Measurements from ENCODE around the gene CCDC180.

Gene CCDC180

DNA sequence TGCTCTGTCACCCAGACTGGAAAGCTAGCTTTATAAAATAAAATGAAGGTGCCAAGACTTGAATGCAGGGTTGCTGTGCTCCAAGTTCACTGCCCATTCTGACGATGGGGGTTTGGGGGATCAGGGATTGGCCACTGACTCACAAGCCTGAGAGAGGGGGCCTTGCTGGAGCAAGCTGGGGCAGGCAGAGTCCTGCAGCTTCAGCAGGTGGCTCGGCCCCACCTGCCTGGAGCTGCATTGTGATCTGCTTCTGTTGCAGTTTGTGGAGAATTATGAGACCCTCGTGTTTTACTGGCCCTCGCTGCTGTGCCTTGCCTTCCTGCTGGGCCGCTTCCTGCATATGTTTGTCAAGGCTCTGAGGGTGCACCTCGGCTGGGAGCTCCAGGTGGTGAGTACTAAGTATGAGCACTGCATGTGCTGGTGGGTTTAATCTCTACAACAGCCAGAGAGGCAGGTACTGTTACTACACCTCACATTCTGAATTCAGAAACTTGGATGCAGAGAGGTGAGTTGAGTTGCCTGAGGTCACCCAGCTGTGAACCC, 31.1 kb upstream of the CCDC180 start:
- DNase-seq (no peak), ATAC-seq (ENCODE audit: insufficient read depth, low read depth) (no peak)
- no peaks in the 10 kb centered on the region for H3K79me2 ChIP-seq (ENCODE audit: insufficient read depth, low read length)
- no peak overlapping the region for H3K9ac ChIP-seq (ENCODE audit: low read depth, low read length)
- H3K4me1 ChIP-seq (ENCODE audit: insufficient read depth, low read length): no peaks in the 10 kb centered on the region
- no peaks in the 10 kb centered on the region for H3K27me3 ChIP-seq (ENCODE audit: insufficient read depth, low read length, poor library complexity)
- TF ChIP-seq, protein P1, sequence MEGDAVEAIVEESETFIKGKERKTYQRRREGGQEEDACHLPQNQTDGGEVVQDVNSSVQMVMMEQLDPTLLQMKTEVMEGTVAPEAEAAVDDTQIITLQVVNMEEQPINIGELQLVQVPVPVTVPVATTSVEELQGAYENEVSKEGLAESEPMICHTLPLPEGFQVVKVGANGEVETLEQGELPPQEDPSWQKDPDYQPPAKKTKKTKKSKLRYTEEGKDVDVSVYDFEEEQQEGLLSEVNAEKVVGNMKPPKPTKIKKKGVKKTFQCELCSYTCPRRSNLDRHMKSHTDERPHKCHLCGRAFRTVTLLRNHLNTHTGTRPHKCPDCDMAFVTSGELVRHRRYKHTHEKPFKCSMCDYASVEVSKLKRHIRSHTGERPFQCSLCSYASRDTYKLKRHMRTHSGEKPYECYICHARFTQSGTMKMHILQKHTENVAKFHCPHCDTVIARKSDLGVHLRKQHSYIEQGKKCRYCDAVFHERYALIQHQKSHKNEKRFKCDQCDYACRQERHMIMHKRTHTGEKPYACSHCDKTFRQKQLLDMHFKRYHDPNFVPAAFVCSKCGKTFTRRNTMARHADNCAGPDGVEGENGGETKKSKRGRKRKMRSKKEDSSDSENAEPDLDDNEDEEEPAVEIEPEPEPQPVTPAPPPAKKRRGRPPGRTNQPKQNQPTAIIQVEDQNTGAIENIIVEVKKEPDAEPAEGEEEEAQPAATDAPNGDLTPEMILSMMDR (IDR thresholded peaks at IDR 0.05; ENCODE audit: borderline replicate concordance, extremely low read depth, low read length, poor library complexity, severe bottlenecking): no peak
- no peak for TF ChIP-seq EZH2 (IDR thresholded peaks at IDR 0.05; ENCODE audit: borderline replicate concordance, low read depth, low read length, severe bottlenecking)
- H3K36me3 ChIP-seq (ENCODE audit: insufficient read depth, low read length): peaks cover 26% of the 10 kb centered on the region
- no peaks in the 10 kb centered on the region for H3K9me3 ChIP-seq (ENCODE audit: insufficient read depth, low read length, severe bottlenecking)
- H3K4me2 ChIP-seq (ENCODE audit: insufficient read depth, low read length): no peak overlapping the region
- H4K20me1 ChIP-seq (ENCODE audit: insufficient read depth, low read length): no peaks in the 10 kb centered on the region
- no peak overlapping the region for H3K27ac ChIP-seq (ENCODE audit: low read length)
- no peak overlapping the region for H2AFZ ChIP-seq (ENCODE audit: low read depth, low read length)
- H3K4me3 ChIP-seq (ENCODE audit: low read depth in 1 of 2, low read length in 2 of 2): no peak overlapping the region

DNA sequence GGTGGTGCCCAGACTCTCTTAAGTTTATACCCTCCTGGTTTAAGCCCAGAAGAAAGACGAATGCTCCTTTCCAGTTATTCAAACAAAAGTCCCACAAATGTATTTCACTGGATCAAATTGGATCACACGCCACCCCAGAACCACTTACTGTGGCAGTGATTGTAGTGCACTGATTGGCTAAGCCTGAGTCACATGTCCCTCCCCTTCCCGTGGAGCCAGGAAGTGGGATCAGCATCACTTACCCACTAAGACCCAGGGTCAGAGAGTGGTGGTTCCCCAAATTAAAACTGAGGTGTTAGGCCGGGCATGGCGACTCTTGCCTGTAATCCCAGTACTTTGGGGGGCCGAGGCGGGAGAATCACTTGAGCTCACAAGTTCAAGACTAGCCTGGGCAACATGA, 29.5 kb upstream of the CCDC180 start:
- H3K4me1 ChIP-seq (ENCODE audit: insufficient read depth, low read length): no peaks in the 10 kb centered on the region
- H3K79me2 ChIP-seq (ENCODE audit: insufficient read depth, low read length): no peaks in the 10 kb centered on the region

DNA sequence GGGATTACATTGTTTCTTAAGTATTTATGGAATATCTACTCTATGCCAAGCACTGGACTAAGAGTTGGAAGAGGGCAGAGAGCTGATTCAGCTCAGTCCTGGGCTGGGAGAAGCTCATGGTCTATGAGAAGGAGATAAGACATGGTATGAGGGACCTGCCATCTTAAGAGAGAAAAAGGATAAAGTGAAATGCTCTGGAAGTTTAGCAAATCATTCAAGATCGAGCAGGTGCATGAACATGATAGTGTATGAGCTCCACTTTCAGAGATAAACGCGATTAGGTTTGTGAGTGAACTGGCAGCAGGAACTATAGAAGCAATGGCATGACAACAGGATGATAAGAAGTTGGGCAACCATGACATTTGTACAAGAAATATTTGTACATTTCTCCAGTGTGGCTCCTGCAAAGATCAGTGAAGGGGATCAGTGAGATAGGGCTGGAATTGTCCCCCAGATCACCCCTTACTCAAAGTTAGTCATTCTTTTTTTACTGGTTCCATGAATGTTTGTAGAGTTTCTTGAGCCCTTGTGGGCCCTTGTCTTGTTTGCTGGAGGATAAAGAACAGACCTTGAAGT, 26.6 kb upstream of the CCDC180 start:
- TF ChIP-seq EZH2 (IDR thresholded peaks at IDR 0.05; ENCODE audit: borderline replicate concordance, low read depth, low read length, severe bottlenecking): no peak
- TF ChIP-seq, protein P1 (IDR thresholded peaks at IDR 0.05; ENCODE audit: borderline replicate concordance, extremely low read depth, low read length, poor library complexity, severe bottlenecking): no peak
- no peaks in the 10 kb centered on the region for H3K4me1 ChIP-seq (ENCODE audit: insufficient read depth, low read length)
- no peak overlapping the region for H3K4me3 ChIP-seq (ENCODE audit: low read depth in 1 of 2, low read length in 2 of 2)
- H3K9ac ChIP-seq (ENCODE audit: low read depth, low read length): no peak overlapping the region
- H3K27me3 ChIP-seq (ENCODE audit: insufficient read depth, low read length, poor library complexity): no peaks in the 10 kb centered on the region
- no peak overlapping the region for H3K27ac ChIP-seq (ENCODE audit: low read length)
- H4K20me1 ChIP-seq (ENCODE audit: insufficient read depth, low read length): no peaks in the 10 kb centered on the region
- H2AFZ ChIP-seq (ENCODE audit: low read depth, low read length): no peak overlapping the region
- no peak for DNase-seq
- no peaks in the 10 kb centered on the region for H3K79me2 ChIP-seq (ENCODE audit: insufficient read depth, low read length)
- H3K36me3 ChIP-seq (ENCODE audit: insufficient read depth, low read length): peaks cover 39% of the 10 kb centered on the region
- no peak overlapping the region for H3K4me2 ChIP-seq (ENCODE audit: insufficient read depth, low read length)
- no peak for ATAC-seq (ENCODE audit: insufficient read depth, low read depth)
- H3K9me3 ChIP-seq (ENCODE audit: insufficient read depth, low read length, severe bottlenecking): no peaks in the 10 kb centered on the region

More for the DNA sequence above, 29.5 kb upstream of the CCDC180 start:
- Histone ChIP-seq H3K4me2 (ENCODE audit: insufficient read depth, low read length) (no peak overlapping the region), H3K9me3 (ENCODE audit: insufficient read depth, low read length, severe bottlenecking) (no peaks in the 10 kb centered on the region), H3K27ac (ENCODE audit: low read length) (no peak overlapping the region), H3K9ac (ENCODE audit: low read depth, low read length) (no peak overlapping the region), H4K20me1 (ENCODE audit: insufficient read depth, low read length) (no peaks in the 10 kb centered on the region), H3K4me3 (ENCODE audit: low read depth in 1 of 2, low read length in 2 of 2) (no peak overlapping the region), H2AFZ (ENCODE audit: low read depth, low read length) (no peak overlapping the region), H3K36me3 (ENCODE audit: insufficient read depth, low read length) (peaks cover 30% of the 10 kb centered on the region), H3K27me3 (ENCODE audit: insufficient read depth, low read length, poor library complexity) (no peaks in the 10 kb centered on the region)
- TF ChIP-seq, protein P1 (IDR thresholded peaks at IDR 0.05; ENCODE audit: borderline replicate concordance, extremely low read depth, low read length, poor library complexity, severe bottlenecking): no peak
- no peak for TF ChIP-seq EZH2 (IDR thresholded peaks at IDR 0.05; ENCODE audit: borderline replicate concordance, low read depth, low read length, severe bottlenecking)
- no peak for ATAC-seq (ENCODE audit: insufficient read depth, low read depth)
- DNase-seq: no peak
